ENCODE results near the gene OTOGL.

The OTOGL gene

DNA sequence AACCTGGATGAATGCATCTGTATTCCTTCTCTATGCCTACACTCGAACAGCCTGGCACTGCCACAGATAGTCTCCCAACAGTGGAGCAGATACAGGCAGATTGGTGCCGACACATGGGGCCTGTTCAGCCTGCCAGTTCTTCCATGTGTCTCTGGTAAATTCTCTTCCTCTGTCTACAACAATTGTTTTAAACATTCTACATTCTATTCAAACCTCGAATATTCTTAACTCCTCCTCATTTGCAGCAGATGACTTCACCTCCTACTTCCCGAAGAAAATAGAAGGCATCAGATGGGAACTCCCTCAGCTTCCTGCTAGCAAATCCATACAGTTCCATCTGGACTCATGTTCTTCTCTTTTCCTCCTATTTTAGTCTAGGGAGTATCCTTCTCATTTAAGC, 43.1 kb upstream of the OTOGL start:
- no peak for DNase-seq (ENCODE audit: low read depth in 1 of 2, low spot score in 1 of 2)
- TF ChIP-seq, protein P1, sequence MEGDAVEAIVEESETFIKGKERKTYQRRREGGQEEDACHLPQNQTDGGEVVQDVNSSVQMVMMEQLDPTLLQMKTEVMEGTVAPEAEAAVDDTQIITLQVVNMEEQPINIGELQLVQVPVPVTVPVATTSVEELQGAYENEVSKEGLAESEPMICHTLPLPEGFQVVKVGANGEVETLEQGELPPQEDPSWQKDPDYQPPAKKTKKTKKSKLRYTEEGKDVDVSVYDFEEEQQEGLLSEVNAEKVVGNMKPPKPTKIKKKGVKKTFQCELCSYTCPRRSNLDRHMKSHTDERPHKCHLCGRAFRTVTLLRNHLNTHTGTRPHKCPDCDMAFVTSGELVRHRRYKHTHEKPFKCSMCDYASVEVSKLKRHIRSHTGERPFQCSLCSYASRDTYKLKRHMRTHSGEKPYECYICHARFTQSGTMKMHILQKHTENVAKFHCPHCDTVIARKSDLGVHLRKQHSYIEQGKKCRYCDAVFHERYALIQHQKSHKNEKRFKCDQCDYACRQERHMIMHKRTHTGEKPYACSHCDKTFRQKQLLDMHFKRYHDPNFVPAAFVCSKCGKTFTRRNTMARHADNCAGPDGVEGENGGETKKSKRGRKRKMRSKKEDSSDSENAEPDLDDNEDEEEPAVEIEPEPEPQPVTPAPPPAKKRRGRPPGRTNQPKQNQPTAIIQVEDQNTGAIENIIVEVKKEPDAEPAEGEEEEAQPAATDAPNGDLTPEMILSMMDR (IDR thresholded peaks at IDR 0.05; ENCODE audit: insufficient read depth, low read length): no peak
- TF ChIP-seq POLR2AphosphoS5 (IDR thresholded peaks at IDR 0.05; ENCODE audit: low read depth) (no peak), SPI1 (IDR thresholded peaks at IDR 0.05; ENCODE audit: borderline replicate concordance, low read depth) (no peak), GABPA (IDR thresholded peaks at IDR 0.05; ENCODE audit: low read depth) (no peak)
- TF ChIP-seq, protein P2, sequence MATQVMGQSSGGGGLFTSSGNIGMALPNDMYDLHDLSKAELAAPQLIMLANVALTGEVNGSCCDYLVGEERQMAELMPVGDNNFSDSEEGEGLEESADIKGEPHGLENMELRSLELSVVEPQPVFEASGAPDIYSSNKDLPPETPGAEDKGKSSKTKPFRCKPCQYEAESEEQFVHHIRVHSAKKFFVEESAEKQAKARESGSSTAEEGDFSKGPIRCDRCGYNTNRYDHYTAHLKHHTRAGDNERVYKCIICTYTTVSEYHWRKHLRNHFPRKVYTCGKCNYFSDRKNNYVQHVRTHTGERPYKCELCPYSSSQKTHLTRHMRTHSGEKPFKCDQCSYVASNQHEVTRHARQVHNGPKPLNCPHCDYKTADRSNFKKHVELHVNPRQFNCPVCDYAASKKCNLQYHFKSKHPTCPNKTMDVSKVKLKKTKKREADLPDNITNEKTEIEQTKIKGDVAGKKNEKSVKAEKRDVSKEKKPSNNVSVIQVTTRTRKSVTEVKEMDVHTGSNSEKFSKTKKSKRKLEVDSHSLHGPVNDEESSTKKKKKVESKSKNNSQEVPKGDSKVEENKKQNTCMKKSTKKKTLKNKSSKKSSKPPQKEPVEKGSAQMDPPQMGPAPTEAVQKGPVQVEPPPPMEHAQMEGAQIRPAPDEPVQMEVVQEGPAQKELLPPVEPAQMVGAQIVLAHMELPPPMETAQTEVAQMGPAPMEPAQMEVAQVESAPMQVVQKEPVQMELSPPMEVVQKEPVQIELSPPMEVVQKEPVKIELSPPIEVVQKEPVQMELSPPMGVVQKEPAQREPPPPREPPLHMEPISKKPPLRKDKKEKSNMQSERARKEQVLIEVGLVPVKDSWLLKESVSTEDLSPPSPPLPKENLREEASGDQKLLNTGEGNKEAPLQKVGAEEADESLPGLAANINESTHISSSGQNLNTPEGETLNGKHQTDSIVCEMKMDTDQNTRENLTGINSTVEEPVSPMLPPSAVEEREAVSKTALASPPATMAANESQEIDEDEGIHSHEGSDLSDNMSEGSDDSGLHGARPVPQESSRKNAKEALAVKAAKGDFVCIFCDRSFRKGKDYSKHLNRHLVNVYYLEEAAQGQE (IDR thresholded peaks at IDR 0.05; ENCODE audit: insufficient replicate concordance, low read depth): no peak
- Histone ChIP-seq H3K4me3 (replicated peaks; ENCODE audit: insufficient read depth, low read length) (no peak overlapping the region), H3K27me3 (ENCODE audit: insufficient read depth, poor library complexity, severe bottlenecking) (no peaks in the 10 kb centered on the region), H3K27ac (replicated peaks) (no peak overlapping the region)

DNA sequence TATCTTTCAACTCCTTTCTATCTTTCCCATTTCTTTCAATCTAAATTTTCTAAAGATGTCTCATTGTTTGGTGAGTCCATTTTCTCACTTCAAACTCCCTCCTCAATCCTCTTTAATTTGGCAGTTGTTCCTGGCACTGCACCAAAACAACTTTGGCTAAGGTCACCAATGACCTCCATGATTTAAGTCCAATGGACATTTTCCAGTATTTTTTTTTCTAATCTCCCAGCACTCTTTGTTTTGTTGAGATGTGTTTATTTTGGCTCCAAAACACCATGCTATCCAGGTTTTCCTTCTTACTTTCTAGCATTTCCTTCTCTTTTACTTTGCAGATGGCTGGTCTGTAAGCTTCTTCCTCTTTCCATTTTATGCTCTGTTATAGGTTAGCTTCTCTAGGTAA, 42.5 kb upstream of the OTOGL start:
- no peak for DNase-seq (ENCODE audit: low read depth in 1 of 2, low spot score in 1 of 2)
- TF ChIP-seq POLR2AphosphoS5 (IDR thresholded peaks at IDR 0.05; ENCODE audit: low read depth) (no peak), SPI1 (IDR thresholded peaks at IDR 0.05; ENCODE audit: borderline replicate concordance, low read depth) (no peak), GABPA (IDR thresholded peaks at IDR 0.05; ENCODE audit: low read depth) (no peak)
- TF ChIP-seq, protein P1 (IDR thresholded peaks at IDR 0.05; ENCODE audit: insufficient read depth, low read length): no peak
- TF ChIP-seq, protein P2 (IDR thresholded peaks at IDR 0.05; ENCODE audit: insufficient replicate concordance, low read depth): no peak
- no peaks in the 10 kb centered on the region for H3K27me3 ChIP-seq (ENCODE audit: insufficient read depth, poor library complexity, severe bottlenecking)
- no peak overlapping the region for H3K27ac ChIP-seq (replicated peaks)
- no peak overlapping the region for H3K4me3 ChIP-seq (replicated peaks; ENCODE audit: insufficient read depth, low read length)

DNA sequence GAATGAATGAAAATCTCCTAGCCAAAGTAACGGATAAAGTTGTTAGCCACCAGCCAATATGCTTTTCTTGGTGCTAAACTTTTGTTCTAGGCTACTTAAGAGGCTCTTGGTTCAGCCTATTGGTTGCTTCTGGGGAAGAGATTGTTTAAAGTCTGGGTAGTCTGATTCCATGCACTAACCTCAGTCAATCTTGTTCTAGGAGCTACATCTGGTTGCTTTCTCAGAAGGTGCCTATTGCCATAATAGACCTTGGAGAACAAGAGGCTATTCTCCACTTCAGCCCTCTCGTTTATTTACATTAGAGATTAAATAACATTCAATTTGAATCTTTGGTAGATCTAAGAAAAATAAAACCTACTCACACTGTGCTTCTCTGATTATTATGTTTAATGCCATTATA, 40.8 kb upstream of the OTOGL start:
- no peak for TF ChIP-seq GABPA (IDR thresholded peaks at IDR 0.05; ENCODE audit: low read depth)
- TF ChIP-seq, protein P2 (IDR thresholded peaks at IDR 0.05; ENCODE audit: insufficient replicate concordance, low read depth): no peak
- TF ChIP-seq, protein P1 (IDR thresholded peaks at IDR 0.05; ENCODE audit: insufficient read depth, low read length): no peak
- TF ChIP-seq SPI1 (IDR thresholded peaks at IDR 0.05; ENCODE audit: borderline replicate concordance, low read depth): no peak
- no peaks in the 10 kb centered on the region for H3K27me3 ChIP-seq (ENCODE audit: insufficient read depth, poor library complexity, severe bottlenecking)
- no peak overlapping the region for H3K27ac ChIP-seq (replicated peaks)
- DNase-seq (ENCODE audit: low read depth in 1 of 2, low spot score in 1 of 2): no peak
- no peak overlapping the region for H3K4me3 ChIP-seq (replicated peaks; ENCODE audit: insufficient read depth, low read length)
